Adrenal gland (tissue), 5 donors: ENCODE data around the gene SLIT3.

Source experiments
- POLR2A ChIP-seq, 2 donors: fragments of 450-650 bp; IDR thresholded peaks; one replicate each; pipeline ENCODE4 v1.6.1; 2017; ENCODE audit warnings: antibody characterized with exemption in 2 of 2, mild to moderate bottlenecking in 2 of 2, moderate library complexity in 1 of 2
- TF ChIP-seq, protein P1 (sequence below), 6 experiments: fragments of 450-650 bp in 4 of 6; fragments of 200-600 bp in 2 of 6; sonication (generic) in 1 of 6; IDR thresholded peaks; 1 replicate in 5 of 6; 2 replicates in 1 of 6; pipeline versions ENCODE4 v1.5.1 to v1.8.0; 2016 to 2021; ENCODE audit warnings: antibody characterized with exemption in 6 of 6, mild to moderate bottlenecking in 2 of 6, moderate library complexity in 1 of 6
- donor health status: DM: no; HTN: no; CAD: no.

- TF ChIP-seq, protein P1, sequence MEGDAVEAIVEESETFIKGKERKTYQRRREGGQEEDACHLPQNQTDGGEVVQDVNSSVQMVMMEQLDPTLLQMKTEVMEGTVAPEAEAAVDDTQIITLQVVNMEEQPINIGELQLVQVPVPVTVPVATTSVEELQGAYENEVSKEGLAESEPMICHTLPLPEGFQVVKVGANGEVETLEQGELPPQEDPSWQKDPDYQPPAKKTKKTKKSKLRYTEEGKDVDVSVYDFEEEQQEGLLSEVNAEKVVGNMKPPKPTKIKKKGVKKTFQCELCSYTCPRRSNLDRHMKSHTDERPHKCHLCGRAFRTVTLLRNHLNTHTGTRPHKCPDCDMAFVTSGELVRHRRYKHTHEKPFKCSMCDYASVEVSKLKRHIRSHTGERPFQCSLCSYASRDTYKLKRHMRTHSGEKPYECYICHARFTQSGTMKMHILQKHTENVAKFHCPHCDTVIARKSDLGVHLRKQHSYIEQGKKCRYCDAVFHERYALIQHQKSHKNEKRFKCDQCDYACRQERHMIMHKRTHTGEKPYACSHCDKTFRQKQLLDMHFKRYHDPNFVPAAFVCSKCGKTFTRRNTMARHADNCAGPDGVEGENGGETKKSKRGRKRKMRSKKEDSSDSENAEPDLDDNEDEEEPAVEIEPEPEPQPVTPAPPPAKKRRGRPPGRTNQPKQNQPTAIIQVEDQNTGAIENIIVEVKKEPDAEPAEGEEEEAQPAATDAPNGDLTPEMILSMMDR (IDR thresholded peaks at IDR 0.05): no peak
- no peak for TF ChIP-seq POLR2A (IDR thresholded peaks at IDR 0.05)
Observed at GRCh38 chr5:168695301-168695835, 605.6 kb downstream of the SLIT3 start.
